Naive thymus-derived CD8-positive, alpha-beta T cell (primary cell): ENCODE measurements around the gene B3GNT8. TPM values are rescaled to one million over a fixed set of nuclear protein-coding genes. Genes with fewer than 3 reads are reported as not detected.
"Not testable (repeated sequence)": the region's sequence is repeated elsewhere in the genome, so short reads cannot be mapped to it uniquely, and the experiment has no call there.

Source experiments
- ATAC-seq, 2 donors: fragments of 150-1000 bp; cut with Tn5 transposase in 1 of 2; sonication (Bioruptor Pico), chemical (Tn5 transposase) in 1 of 2; 1 replicate in 1 of 2; 2 replicates in 1 of 2; pipeline ENCODE4 v1.10.0; 2021; ENCODE audit warnings: mild to moderate bottlenecking in 2 of 2, moderate library complexity in 2 of 2
- POLR2A ChIA-PET: fragments of 350-600 bp; sonication (Branson Sonifier 250); formaldehyde crosslinking; loops from one replicate; lab custom pipeline; 2021; ENCODE audit warnings: antibody characterized with exemption; lab: Charles Lee
- DNase-seq, 10 donors: peaks; one replicate each; pipeline versions ENCODE4 v3.0.0 to v3.0.0-alpha.2; 2020 to 2022
- H3K27ac Mint-ChIP-seq, 10 donors: one replicate each; pipeline ENCODE4 v1.8.0; 2020 to 2022; ENCODE audit warnings: mild to moderate bottlenecking in 10 of 10, mixed read lengths in 10 of 10, moderate library complexity in 4 of 10, inconsistent platforms in 1 of 10
- H3K27me3 Mint-ChIP-seq, 5 donors: one replicate each; pipeline ENCODE4 v1.8.0; 2021 to 2022; ENCODE audit warnings: mixed read lengths in 5 of 5
- H3K36me3 Mint-ChIP-seq, 3 donors: one replicate each; pipeline ENCODE4 v1.8.0; 2020 to 2022; ENCODE audit warnings: mixed read lengths in 3 of 3, mild to moderate bottlenecking in 2 of 3, inconsistent platforms in 1 of 3
- H3K4me1 Mint-ChIP-seq, 4 donors: one replicate each; pipeline ENCODE4 v1.8.0; 2021 to 2022; ENCODE audit warnings: mixed read lengths in 4 of 4
- H3K4me3 Mint-ChIP-seq, 10 donors: one replicate each; pipeline ENCODE4 v1.8.0; 2020 to 2022; ENCODE audit warnings: mild to moderate bottlenecking in 10 of 10, mixed read lengths in 10 of 10, moderate library complexity in 6 of 10, inconsistent platforms in 1 of 10
- H3K9me3 Mint-ChIP-seq, 9 donors: one replicate each; pipeline ENCODE4 v1.8.0; 2020 to 2022; ENCODE audit warnings: mixed read lengths in 9 of 9, mild to moderate bottlenecking in 3 of 9, inconsistent platforms in 1 of 9, moderate library complexity in 1 of 9
- polyA plus RNA-seq, 3 donors: library from polyadenylated mRNA; unstranded; fragments of 300-500 nt; fragmentation: Illumina TruSeq; gene quantifications; one replicate each; pipeline ENCODE4 v1.2.3, GENCODE V29; 2021
- total RNA-seq, 8 experiments: library from RNA in 2 of 8; stranded (reverse) in 2 of 8; gene quantifications; one replicate each; pipeline ENCODE4 v1.2.3 and lab custom pipeline; 2021 to 2026

The B3GNT8 gene
- total and polyA plus RNA-seq, 5 experiments from 2014 or later, result 0.33 to 1.1 (median 0.41) TPM

DNA sequence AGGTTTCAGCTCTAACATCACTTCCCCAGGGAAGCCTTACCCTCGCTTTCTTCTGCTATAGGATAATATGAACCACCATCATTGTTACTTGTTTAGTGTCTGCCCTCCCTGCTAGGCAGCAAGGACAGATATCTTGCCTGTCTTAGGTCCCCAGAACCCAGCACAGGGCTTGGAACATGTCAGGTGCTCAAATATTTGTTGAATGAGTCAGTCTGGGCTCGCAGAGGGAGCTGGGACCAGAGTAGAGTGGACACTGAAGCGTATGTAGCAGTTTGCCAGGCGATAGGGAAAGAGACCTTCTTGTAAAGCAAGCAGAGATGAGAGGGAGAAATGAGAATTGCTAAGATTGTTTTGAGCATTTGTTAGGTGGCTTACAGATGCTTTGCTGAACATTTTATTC lies 17.9 kb downstream of the B3GNT8 start:
- no peak for DNase-seq
- H3K4me1 Mint-ChIP-seq, result peaks cover 11 to 28% (median 18%) of the 10 kb centered on the region in 4 donors
- peaks cover 0 to 28% (median 0%) of the 10 kb centered on the region in 3 donors for H3K36me3 Mint-ChIP-seq
- no peaks in the 10 kb centered on the region for H3K27me3 Mint-ChIP-seq
- H3K9me3 Mint-ChIP-seq, result no peaks in the 10 kb centered on the region
- H3K27ac Mint-ChIP-seq, result peak overlapping the region in 4 of 10 donors; percentile 8 to 84 (median 46)
- no peak for ATAC-seq
- POLR2A ChIA-PET, result interaction anchor here (1.1 kb wide), 1 partner anchor 8 kb away, joined by 4 read pairs; no protein-coding TSS in a partner anchor
- no peak overlapping the region for H3K4me3 Mint-ChIP-seq

DNA sequence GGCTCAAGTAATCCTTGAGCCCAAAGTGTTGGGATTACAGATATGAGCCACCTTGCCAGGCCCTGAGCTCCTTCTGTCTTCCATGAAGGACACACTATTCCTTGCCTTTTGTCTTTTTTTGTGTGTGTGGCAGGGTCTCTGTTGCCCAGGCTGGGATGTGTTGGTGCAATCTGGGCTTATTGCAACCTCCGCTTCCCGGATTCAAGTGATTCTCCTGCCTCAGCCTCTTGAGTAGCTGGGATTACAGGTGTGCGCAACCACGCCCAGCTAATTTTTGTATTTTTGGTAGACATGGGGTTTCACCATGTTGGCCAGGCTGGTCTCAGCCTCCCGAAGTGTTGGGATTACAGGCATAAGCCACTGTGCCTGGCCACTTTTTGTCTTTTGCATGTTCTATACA lies 18.3 kb downstream of the B3GNT8 start:
- POLR2A ChIA-PET, result interaction anchor here (1.1 to 1.2 kb wide), 2 partner anchors 9 to 19 kb away, joined by 3 to 4 read pairs; no protein-coding TSS in a partner anchor
- Mint-ChIP-seq H3K4me1 (peaks cover 11 to 30% (median 18%) of the 10 kb centered on the region in 4 donors), H3K27ac (peak overlapping the region in 3 of 10 donors; percentile 39 to 89 (median 45)), H3K36me3 (peaks cover 0 to 25% (median 0%) of the 10 kb centered on the region in 3 donors)
- not testable (repeated sequence) for H3K4me3 Mint-ChIP-seq, ATAC-seq, H3K27me3 Mint-ChIP-seq, H3K9me3 Mint-ChIP-seq, DNase-seq

DNA sequence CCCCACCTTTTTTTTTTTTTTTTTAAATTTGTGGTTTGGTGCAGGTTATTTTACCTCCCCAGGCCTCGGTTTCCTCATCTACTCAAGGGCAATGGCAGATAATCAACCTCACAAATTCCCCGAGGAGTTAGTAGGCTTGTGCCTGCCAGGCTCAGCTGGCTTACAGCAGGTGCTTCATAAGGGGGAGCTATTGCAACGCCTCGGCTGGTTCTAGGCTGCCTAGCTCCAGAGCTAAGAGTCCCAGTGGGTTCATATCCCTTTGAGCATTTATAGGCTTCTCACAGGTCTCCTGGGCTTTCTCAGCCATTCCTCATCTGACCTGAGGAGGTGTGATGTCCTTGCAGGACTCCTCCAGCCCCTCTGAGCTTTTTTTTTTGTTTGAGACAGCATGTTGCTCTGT lies 18.9 kb downstream of the B3GNT8 start:
- ATAC-seq, result no peak
- POLR2A ChIA-PET, result interaction anchor here (1.1 to 1.2 kb wide), 2 partner anchors 9 to 20 kb away, joined by 3 to 4 read pairs; no protein-coding TSS in a partner anchor
- peak overlapping the region in 1 of 10 donors; percentile 27 for H3K27ac Mint-ChIP-seq
- DNase-seq, result no peak
- H3K27me3 Mint-ChIP-seq, result no peaks in the 10 kb centered on the region
- H3K9me3 Mint-ChIP-seq, result no peaks in the 10 kb centered on the region
- peaks cover 0 to 23% (median 0%) of the 10 kb centered on the region in 3 donors for H3K36me3 Mint-ChIP-seq
- H3K4me3 Mint-ChIP-seq, result no peak overlapping the region
- H3K4me1 Mint-ChIP-seq, result peaks cover 11 to 32% (median 19%) of the 10 kb centered on the region in 4 donors

DNA sequence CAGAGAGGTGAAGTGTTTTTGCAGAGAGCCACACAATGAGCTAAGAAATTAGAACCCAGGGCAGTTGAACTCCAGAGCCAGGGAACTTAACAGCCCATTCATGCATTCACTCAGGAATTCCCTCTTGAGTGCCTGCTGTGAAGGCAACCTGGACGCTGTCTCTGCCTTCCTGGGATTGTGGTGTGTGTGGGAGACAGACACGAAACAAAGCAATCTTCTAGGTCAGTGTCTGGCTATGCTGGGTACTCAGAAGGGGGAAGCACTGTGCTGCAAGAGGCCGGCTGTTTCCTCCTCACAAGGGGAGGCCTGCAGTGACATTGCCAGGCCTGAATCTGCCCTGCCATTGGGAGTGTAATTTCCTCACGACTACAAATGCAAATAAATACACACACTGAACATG lies 19.9 kb downstream of the B3GNT8 start:
- Mint-ChIP-seq H3K9me3 (no peaks in the 10 kb centered on the region), H3K4me3 (no peak overlapping the region), H3K27ac (peak overlapping the region in 5 of 10 donors; percentile 19 to 78 (median 41)), H3K27me3 (no peaks in the 10 kb centered on the region), H3K4me1 (peaks cover 11 to 36% (median 20%) of the 10 kb centered on the region in 4 donors), H3K36me3 (peaks cover 0 to 21% (median 0%) of the 10 kb centered on the region in 3 donors)
- DNase-seq (no peak), ATAC-seq (no peak)
- POLR2A ChIA-PET, result interaction anchor here (1.2 kb wide), 1 partner anchor 21 kb away, joined by 3 read pairs; no protein-coding TSS in a partner anchor

DNA sequence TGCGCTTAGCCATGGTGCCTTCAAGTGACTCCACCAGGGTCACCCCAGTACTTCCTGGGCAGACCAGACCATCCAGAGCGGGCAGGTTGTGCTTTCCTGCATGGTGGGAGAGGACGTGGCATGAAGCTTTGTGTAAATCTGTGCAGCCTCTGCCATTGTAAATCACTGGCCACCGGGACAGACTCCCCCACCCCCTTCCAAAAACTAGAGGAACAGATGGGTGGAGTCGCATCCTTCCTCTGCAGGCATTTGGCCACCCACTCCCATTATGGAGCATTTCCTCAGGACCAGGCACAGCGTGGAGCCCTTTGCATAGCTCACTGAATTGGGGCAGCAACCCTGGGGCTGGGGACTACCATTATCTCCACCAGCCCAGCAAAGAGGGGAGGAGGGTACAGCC lies 21.4 kb downstream of the B3GNT8 start:
- Mint-ChIP-seq H3K27ac (no peak overlapping the region), H3K4me1 (peaks cover 19 to 42% (median 23%) of the 10 kb centered on the region in 4 donors), H3K36me3 (peaks cover 0 to 26% (median 0%) of the 10 kb centered on the region in 3 donors), H3K4me3 (no peak overlapping the region), H3K9me3 (no peaks in the 10 kb centered on the region), H3K27me3 (no peaks in the 10 kb centered on the region)
- DNase-seq (no peak), ATAC-seq (no peak)
- POLR2A ChIA-PET, result interaction anchor here (0.5 to 0.6 kb wide), 2 partner anchors 11 to 680 kb away, joined by 3 to 4 read pairs; no protein-coding TSS in a partner anchor

DNA sequence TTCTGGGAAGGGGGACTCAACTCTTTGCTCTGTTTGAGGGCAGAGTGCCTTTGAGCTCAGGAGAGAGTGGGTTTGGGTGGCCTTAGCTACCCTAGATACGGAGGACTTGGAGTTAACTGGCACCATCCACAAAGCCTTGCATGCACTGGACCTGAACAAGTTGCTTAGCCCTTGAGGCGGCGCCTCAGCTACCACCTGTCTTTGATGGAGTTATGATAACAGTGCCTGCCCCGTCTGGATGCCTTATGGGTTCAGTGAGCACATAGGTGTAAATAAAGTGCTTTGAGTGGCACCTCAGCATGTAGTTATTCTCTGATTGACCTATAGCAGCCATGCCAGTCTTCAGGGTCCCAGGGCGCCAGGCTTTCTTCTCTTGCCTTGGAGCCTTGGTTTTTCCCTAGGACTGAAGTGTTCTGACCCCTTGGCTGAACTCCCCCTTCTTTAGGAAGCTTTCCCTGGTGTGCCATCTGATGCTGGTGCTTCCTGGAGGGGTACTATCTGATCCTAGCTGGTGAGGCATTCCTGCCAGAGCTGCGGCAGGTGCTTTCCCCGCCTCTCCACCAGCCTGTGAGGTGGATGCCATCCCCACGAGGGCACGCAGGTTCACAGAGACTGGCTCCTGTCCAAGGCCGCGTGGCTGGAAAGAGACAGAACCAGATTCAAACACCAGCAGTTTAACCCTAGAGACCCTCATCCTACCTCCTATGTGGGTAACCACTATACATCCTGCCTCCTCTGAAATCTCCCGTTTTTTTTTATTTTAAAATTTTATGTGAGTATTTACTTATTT lies 23.8 kb downstream of the B3GNT8 start:
- H3K27ac Mint-ChIP-seq, result peak overlapping the region in 4 of 10 donors; percentile 33 to 71 (median 44)
- POLR2A ChIA-PET, result no interaction called here
- H3K36me3 Mint-ChIP-seq, result peaks cover 0 to 23% (median 0%) of the 10 kb centered on the region in 3 donors
- H3K4me3 Mint-ChIP-seq, result no peak overlapping the region
- H3K27me3 Mint-ChIP-seq, result no peaks in the 10 kb centered on the region
- DNase-seq, result no peak
- no peak for ATAC-seq
- H3K9me3 Mint-ChIP-seq, result no peaks in the 10 kb centered on the region
- H3K4me1 Mint-ChIP-seq, result peaks cover 16 to 39% (median 24%) of the 10 kb centered on the region in 4 donors

- ATAC-seq (no peak), DNase-seq (no peak)
- POLR2A ChIA-PET, result no interaction called here
- Mint-ChIP-seq H3K4me3 (peak overlapping the region in 1 of 10 donors; percentile 8), H3K27ac (peak overlapping the region in 1 of 10 donors; percentile 67), H3K4me1 (peaks cover 25 to 45% (median 33%) of the 10 kb centered on the region in 4 donors), H3K36me3 (peaks cover 0 to 23% (median 0%) of the 10 kb centered on the region in 3 donors), H3K27me3 (peaks cover 0 to 2% (median 0%) of the 10 kb centered on the region in 5 donors), H3K9me3 (no peaks in the 10 kb centered on the region)
Observed at GRCh38 chr19:41402010-41402409, 25.2 kb downstream of the B3GNT8 start.

DNA sequence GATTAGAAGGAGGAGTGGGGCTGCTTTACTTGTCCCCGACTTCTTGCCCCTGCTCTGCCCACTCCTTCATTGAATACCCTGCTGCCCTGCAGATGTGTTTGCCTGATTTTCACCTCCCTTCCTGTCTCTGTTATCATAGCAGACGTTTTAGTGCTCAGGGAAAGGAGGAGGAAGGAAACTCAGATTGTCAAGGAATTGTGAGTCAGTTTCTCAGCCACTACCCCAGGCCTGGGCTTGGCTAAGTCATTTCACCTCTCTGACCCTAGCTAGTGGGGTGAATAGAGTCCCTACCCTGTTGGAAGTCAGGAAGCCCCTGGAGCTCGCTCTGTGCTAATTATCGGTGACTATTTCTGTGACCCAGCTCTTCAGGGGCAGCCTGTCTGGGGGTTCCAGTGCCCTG lies 25.7 kb downstream of the B3GNT8 start:
- Mint-ChIP-seq H3K9me3 (no peaks in the 10 kb centered on the region), H3K4me3 (peak overlapping the region in 1 of 10 donors; percentile 8), H3K27ac (no peak overlapping the region), H3K36me3 (peaks cover 0 to 23% (median 0%) of the 10 kb centered on the region in 3 donors), H3K4me1 (peaks cover 25 to 46% (median 36%) of the 10 kb centered on the region in 4 donors), H3K27me3 (peaks cover 0 to 2% (median 0%) of the 10 kb centered on the region in 5 donors)
- DNase-seq, result no peak
- ATAC-seq, result no peak
- POLR2A ChIA-PET, result no interaction called here

GRCh38 chr19:41399525-41399924 lies 27.6 kb downstream of the B3GNT8 start:
- DNase-seq (no peak), ATAC-seq (no peak)
- peaks cover 0 to 2% (median 0%) of the 10 kb centered on the region in 5 donors for H3K27me3 Mint-ChIP-seq
- H3K4me3 Mint-ChIP-seq, result peak overlapping the region; percentile 28 to 98 (median 98)
- POLR2A ChIA-PET, result interaction anchor here (0.6 kb wide), 2 partner anchors 24 to 43 kb away, joined by 3 to 4 read pairs; partner anchors contain the start of gene ERICH4
- H3K36me3 Mint-ChIP-seq, result peaks cover 0 to 24% (median 0%) of the 10 kb centered on the region in 3 donors
- peaks cover 32 to 57% (median 51%) of the 10 kb centered on the region in 4 donors for H3K4me1 Mint-ChIP-seq
- H3K27ac Mint-ChIP-seq, result peak overlapping the region in 7 of 10 donors; percentile 27 to 100 (median 57)
- no peaks in the 10 kb centered on the region for H3K9me3 Mint-ChIP-seq

GRCh38 chr19:41399091-41399490 lies 28.1 kb downstream of the B3GNT8 start:
- H3K4me3 Mint-ChIP-seq, result peak overlapping the region; percentile 98 to 99 (median 98)
- POLR2A ChIA-PET, result interaction anchor here (0.6 to 2.9 kb wide), 5 partner anchors 24 to 194 kb away, joined by 3 to 17 read pairs (median 4); partner anchors contain the start of genes B9D2 and ERICH4

GRCh38 chr19:41398598-41398997 lies 28.6 kb downstream of the B3GNT8 start:
- H3K4me3 Mint-ChIP-seq, result peak overlapping the region; percentile 98 to 99 (median 98)
- DNase-seq (no peak), ATAC-seq (no peak)
- H3K9me3 Mint-ChIP-seq, result no peaks in the 10 kb centered on the region
- H3K27me3 Mint-ChIP-seq, result peaks cover 0 to 2% (median 0%) of the 10 kb centered on the region in 5 donors
- H3K27ac Mint-ChIP-seq, result peak overlapping the region in 9 of 10 donors; percentile 22 to 100 (median 100)
- POLR2A ChIA-PET, result interaction anchor here (0.5 to 2.9 kb wide), 5 partner anchors 34 to 785 kb away, joined by 3 to 17 read pairs (median 3); partner anchors contain the start of gene B9D2
- peaks cover 31 to 58% (median 52%) of the 10 kb centered on the region in 4 donors for H3K4me1 Mint-ChIP-seq
- H3K36me3 Mint-ChIP-seq, result peaks cover 0 to 25% (median 0%) of the 10 kb centered on the region in 3 donors

More at GRCh38 chr19:41399091-41399490, 28.1 kb downstream of the B3GNT8 start:
- H3K27ac Mint-ChIP-seq, result peak overlapping the region in 9 of 10 donors; percentile 22 to 100 (median 100)
- peaks cover 0 to 22% (median 0%) of the 10 kb centered on the region in 3 donors for H3K36me3 Mint-ChIP-seq
- no peaks in the 10 kb centered on the region for H3K9me3 Mint-ChIP-seq
- H3K4me1 Mint-ChIP-seq, result peaks cover 32 to 57% (median 51%) of the 10 kb centered on the region in 4 donors
- ATAC-seq, result no peak
- DNase-seq, result no peak
- peaks cover 0 to 2% (median 0%) of the 10 kb centered on the region in 5 donors for H3K27me3 Mint-ChIP-seq

GRCh38 chr19:41398050-41398418 lies 29.1 kb downstream of the B3GNT8 start:
- Mint-ChIP-seq H3K4me1 (peaks cover 28 to 56% (median 51%) of the 10 kb centered on the region in 4 donors), H3K4me3 (peak overlapping the region; percentile 98 to 99 (median 98)), H3K36me3 (peaks cover 0 to 20% (median 0%) of the 10 kb centered on the region in 3 donors), H3K9me3 (no peaks in the 10 kb centered on the region), H3K27me3 (peaks cover 0 to 2% (median 0%) of the 10 kb centered on the region in 5 donors), H3K27ac (peak overlapping the region; percentile 99 to 100 (median 100))
- DNase-seq, result no peak
- POLR2A ChIA-PET, result interaction anchor here (0.5 to 2.9 kb wide), 4 partner anchors 34 to 969 kb away, joined by 3 to 17 read pairs (median 6); partner anchors contain the start of gene B9D2
- ATAC-seq, result no peak
